GM10266 (cell line): ENCODE results near the gene OCA2.
"Not testable (repeated sequence)": the region's sequence is repeated elsewhere in the genome, so short reads cannot be mapped to it uniquely, and the experiment has no call there.

Source experiments
- DNase-seq: peaks from one replicate; pipeline ENCODE4 v3.0.0; 2012; ENCODE audit errors: extremely low spot score
- CTCF ChIP-seq: IDR thresholded peaks from 2 replicates; pipeline ENCODE4 v1.5.1; 2012; ENCODE audit warnings: mild to moderate bottlenecking, low read depth; ENCODE audit not compliant: control insufficient read depth, insufficient read depth; ENCODE audit errors: missing control alignments

The OCA2 gene

GRCh38 chr15:27768732-27769475 lies 330.2 kb downstream of the OCA2 start:
- TF ChIP-seq CTCF = no peak
- DNase-seq = no peak

GRCh38 chr15:27767918-27768640 lies 331.0 kb downstream of the OCA2 start:
- TF ChIP-seq CTCF = no peak
- no peak for DNase-seq

GRCh38 chr15:27767430-27767829 lies 331.7 kb downstream of the OCA2 start:
- not testable (repeated sequence) for DNase-seq

GRCh38 chr15:27764339-27764738 lies 334.8 kb downstream of the OCA2 start:
- no peak for TF ChIP-seq CTCF
- DNase-seq = no peak

GRCh38 chr15:27763514-27763913 lies 335.6 kb downstream of the OCA2 start:
- no peak for TF ChIP-seq CTCF
- no peak for DNase-seq

- no peak for TF ChIP-seq CTCF
- DNase-seq = no peak
These were observed 336.6 kb downstream of the OCA2 start for GRCh38 chr15:27762471-27762870.

- DNase-seq = no peak
- no peak for TF ChIP-seq CTCF
These were observed 342.1 kb downstream of the OCA2 start for GRCh38 chr15:27757052-27757451.
